GM21423 (cell line): ENCODE results near the gene MFRP.

Experiments used
- ATAC-seq: cut with Tn5 transposase; IDR thresholded peaks from one replicate; pipeline ENCODE4 v1.9.1; 2021; ENCODE audit warnings: mild to moderate bottlenecking, moderate library complexity; ENCODE audit not compliant: unreplicated experiment

Gene MFRP

GRCh38 chr11:119359365-119360214, 13.1 kb upstream of the MFRP start:
- no peak for ATAC-seq

GRCh38 chr11:119357074-119357473, 10.6 kb upstream of the MFRP start:
- no peak for ATAC-seq

GRCh38 chr11:119356349-119357031, 10.0 kb upstream of the MFRP start:
- ATAC-seq: peak; percentile 74

- ATAC-seq: no peak
Measured at GRCh38 chr11:119355091-119355843, 8.8 kb upstream of the MFRP start.

GRCh38 chr11:119352857-119353260, 6.4 kb upstream of the MFRP start:
- no peak for ATAC-seq

GRCh38 chr11:119351232-119351631, 4.7 kb upstream of the MFRP start:
- ATAC-seq: no peak

- no peak for ATAC-seq
Measured at GRCh38 chr11:119350302-119350701, 3.8 kb upstream of the MFRP start.

GRCh38 chr11:119347940-119348605, 1.6 kb upstream of the MFRP start:
- no peak for ATAC-seq

GRCh38 chr11:119347242-119347641, 737 bp upstream of the MFRP start:
- ATAC-seq: no peak

GRCh38 chr11:119345685-119346084, 820 bp downstream of the MFRP start:
- no peak for ATAC-seq

GRCh38 chr11:119344291-119345010, 2.1 kb downstream of the MFRP start:
- no peak for ATAC-seq

GRCh38 chr11:119343726-119344125, 2.8 kb downstream of the MFRP start:
- no peak for ATAC-seq

- no peak for ATAC-seq
Measured at GRCh38 chr11:119342362-119343130, 4.0 kb downstream of the MFRP start.

- no peak for ATAC-seq
Measured at GRCh38 chr11:119342023-119342300, 4.5 kb downstream of the MFRP start.

GRCh38 chr11:119341222-119342022, 5.1 kb downstream of the MFRP start:
- ATAC-seq: no peak

GRCh38 chr11:119340335-119341221, 5.9 kb downstream of the MFRP start, which contains the start of gene C1QTNF5:
TSS of gene C1QTNF5 (minus strand) at chr11:119340883. CDS start at chr11:119340397, 486 bp downstream.
- ATAC-seq: no peak

GRCh38 chr11:119339589-119340334, 6.7 kb downstream of the MFRP start:
- ATAC-seq: no peak
